RWPE1 (cell line): ENCODE data around the gene RALGAPB.

Experiments
- CTCF ChIA-PET: fragments of 350-600 bp; sonication (Branson Sonifier 250); formaldehyde crosslinking; extraction: SDS; loops from one replicate; lab custom pipeline; 2021; lab: Yijun Ruan, JAX
- POLR2A ChIA-PET: fragments of 400-600 bp; formaldehyde crosslinking; extraction: SDS; loops from one replicate; lab custom pipeline; 2020; ENCODE audit warnings: antibody characterized with exemption; ENCODE audit not compliant: low non-redundant PET; lab: Yijun Ruan, JAX
- DNase-seq: peaks from one replicate; pipeline ENCODE4 v3.0.0; 2012; ENCODE audit warnings: low spot score
- H3K27ac ChIP-seq: fragments of 450-650 bp; 2 replicates; pipeline ENCODE4 v1.5.1; 2017
- TF ChIP-seq, protein P1 (sequence below): fragments of 450-650 bp; conservative IDR thresholded peaks from 2 replicates; pipeline ENCODE4 v1.5.1; 2017; ENCODE audit warnings: low read depth, mild to moderate bottlenecking

RALGAPB gene

DNA sequence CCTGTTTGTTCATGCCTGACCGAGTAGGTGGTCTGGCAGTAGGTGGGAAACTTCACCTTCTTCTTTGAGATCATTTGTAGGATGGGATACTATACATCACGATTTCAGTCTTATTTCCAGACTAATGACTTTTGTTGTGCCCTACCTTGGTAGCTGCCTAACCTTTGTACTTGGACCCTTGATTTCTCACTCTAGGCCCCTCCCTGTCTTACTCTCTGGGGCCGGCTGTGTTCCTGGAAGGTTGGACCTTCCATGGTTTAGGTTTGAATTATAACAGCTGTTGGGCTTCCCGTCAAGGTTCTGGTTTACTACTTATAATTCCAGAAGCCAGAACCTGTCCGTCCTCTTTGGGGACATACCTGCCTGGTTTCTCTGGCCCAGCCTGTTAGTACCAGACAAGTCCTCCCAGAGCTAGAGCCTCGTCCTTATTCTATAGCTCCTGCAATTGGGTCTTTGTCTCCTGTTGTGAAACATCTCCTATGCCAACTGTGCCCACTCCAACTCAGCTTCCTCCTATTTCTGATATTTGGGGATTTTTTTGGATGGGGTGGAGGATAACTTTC lies 93.5 kb downstream of the RALGAPB start:
- ChIA-PET POLR2A (interaction anchor here (0.7 kb wide), 1 partner anchor 65 kb away, joined by 5 read pairs; no protein-coding TSS in a partner anchor), CTCF (interaction anchor here (0.6 to 0.9 kb wide), 3 partner anchors 24 to 185 kb away, joined by 3 to 5 read pairs (median 3); no protein-coding TSS in a partner anchor)
- TF ChIP-seq, protein P1, sequence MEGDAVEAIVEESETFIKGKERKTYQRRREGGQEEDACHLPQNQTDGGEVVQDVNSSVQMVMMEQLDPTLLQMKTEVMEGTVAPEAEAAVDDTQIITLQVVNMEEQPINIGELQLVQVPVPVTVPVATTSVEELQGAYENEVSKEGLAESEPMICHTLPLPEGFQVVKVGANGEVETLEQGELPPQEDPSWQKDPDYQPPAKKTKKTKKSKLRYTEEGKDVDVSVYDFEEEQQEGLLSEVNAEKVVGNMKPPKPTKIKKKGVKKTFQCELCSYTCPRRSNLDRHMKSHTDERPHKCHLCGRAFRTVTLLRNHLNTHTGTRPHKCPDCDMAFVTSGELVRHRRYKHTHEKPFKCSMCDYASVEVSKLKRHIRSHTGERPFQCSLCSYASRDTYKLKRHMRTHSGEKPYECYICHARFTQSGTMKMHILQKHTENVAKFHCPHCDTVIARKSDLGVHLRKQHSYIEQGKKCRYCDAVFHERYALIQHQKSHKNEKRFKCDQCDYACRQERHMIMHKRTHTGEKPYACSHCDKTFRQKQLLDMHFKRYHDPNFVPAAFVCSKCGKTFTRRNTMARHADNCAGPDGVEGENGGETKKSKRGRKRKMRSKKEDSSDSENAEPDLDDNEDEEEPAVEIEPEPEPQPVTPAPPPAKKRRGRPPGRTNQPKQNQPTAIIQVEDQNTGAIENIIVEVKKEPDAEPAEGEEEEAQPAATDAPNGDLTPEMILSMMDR: no peak
- no peak for DNase-seq
- no peak overlapping the region for H3K27ac ChIP-seq

DNA sequence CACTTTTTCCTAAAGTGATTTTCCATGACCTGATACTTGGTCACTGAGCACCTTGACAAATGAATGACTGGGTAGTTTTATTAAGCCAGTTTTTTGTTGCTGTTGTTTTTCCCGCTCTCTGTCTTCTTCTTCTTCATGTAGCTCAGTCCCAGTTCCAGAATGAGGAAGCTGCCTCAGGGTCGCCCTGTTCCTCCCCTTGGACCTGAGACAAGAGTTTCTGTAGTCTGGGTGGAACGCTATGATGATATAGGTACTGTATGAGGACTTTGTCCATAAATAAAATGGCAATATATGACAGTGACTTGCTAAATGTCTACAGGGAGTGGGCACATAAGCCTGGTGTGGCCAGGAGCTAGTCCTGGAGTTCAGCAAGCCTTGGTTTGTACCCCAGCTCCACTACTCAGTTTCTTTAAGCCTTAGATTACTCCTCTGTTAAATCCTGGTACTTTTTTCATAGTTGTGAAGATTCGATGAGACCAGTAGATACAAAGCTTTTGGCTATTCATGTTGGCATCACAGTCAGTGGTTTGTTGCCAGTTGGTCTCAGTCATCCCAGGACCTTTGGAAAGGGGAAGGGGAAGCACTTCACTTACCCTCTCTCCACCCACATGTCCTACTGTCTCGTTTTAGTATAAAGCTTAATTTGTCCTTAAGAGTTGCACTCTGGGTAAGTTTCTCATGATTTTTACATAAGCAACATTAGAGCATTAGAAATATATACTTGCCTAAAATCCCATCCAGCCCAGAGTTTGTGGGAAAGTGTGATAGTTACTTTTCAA lies 97.3 kb downstream of the RALGAPB start:
- no peak for DNase-seq
- TF ChIP-seq, protein P1: no peak
- no peak overlapping the region for H3K27ac ChIP-seq
- ChIA-PET POLR2A (no interaction called here), CTCF (interaction anchor here (0.5 to 1.5 kb wide), 2 partner anchors 10 to 62 kb away, joined by 3 to 7 read pairs; no protein-coding TSS in a partner anchor)

DNA sequence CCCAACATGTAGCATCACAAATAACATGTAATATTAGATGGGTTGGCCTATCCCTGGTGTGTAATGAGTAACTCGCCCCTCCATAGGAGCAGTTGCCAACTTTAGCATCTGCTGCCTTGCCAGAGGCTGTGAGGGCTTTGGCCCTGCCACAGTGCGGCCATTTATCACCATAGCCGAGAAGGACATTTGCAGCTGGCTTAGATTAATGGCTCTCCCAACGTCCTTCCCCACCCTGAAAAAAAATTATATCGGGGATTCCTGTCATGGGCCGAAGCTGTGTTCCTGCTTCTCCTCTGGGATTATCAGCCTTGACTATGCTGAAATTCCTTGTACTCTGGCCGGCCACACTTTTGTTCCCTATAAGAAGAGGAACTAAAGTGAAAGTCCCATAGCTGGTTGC lies 100.8 kb downstream of the RALGAPB start:
- H3K27ac ChIP-seq: no peak overlapping the region
- no peak for DNase-seq
- POLR2A ChIA-PET: no interaction called here
- CTCF ChIA-PET: no interaction called here
- TF ChIP-seq, protein P1: no peak

DNA sequence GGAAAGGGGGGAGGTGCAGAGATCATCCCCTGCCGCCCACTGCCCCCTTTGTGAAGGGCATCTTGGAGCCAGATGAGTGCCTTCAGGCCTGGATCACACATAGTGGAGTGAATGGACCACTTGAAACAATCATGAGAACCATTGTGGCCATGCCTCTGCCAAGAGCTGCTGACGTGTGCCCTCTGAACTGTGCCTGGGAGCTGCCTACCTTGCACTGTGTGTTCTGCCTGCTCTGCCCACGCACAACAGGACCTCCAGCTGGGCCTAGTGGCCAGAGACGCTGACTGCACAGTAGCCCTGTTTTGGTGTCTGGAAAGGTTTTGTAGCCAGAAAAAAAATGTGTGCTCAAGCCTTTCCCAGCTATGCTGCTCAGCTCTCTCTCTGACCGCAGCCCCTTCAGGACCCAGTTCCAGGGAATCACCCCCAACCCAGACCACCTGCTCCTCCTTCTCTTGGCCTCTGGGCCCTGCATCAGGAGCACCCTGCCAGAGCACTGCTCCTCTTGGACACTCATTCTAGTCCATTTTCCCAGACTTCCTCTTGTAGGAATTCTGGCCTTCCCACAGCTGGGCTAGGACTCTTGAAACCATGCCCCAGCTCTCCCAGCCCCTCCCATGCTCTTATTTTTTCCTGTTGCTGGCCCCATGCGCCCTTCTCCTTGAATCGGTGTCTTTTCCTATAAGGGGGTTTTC lies 106.7 kb downstream of the RALGAPB start:
- DNase-seq: no peak
- no peak overlapping the region for H3K27ac ChIP-seq
- TF ChIP-seq, protein P1: no peak
- POLR2A ChIA-PET: no interaction called here
- CTCF ChIA-PET: interaction anchor here (0.6 to 1.6 kb wide), 2 partner anchors 9 to 308 kb away, joined by 3 to 7 read pairs; no protein-coding TSS in a partner anchor

DNA sequence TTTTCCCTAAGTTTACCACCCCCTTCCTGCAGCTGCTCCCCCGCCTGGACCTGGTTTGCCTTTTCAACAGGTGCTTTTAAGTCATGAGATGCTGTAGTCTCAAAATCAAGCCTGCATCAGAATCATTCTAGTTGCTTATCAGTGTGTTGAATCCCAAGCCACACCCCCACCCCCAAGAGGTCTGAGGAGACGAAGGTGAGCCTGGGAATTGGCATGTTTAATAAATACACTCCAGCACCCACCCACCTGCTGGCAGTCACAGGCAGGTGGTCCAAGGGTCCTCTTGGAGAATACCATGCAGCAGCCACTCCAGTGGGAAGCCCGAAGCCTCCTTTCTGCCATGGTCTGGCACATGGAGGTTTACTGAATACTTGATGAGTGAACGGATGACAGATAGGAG lies 107.3 kb downstream of the RALGAPB start:
- no peak overlapping the region for H3K27ac ChIP-seq
- DNase-seq: no peak
- TF ChIP-seq, protein P1: no peak
- ChIA-PET CTCF (interaction anchor here (1.6 kb wide), 1 partner anchor 10 kb away, joined by 7 read pairs; no protein-coding TSS in a partner anchor), POLR2A (no interaction called here)

DNA sequence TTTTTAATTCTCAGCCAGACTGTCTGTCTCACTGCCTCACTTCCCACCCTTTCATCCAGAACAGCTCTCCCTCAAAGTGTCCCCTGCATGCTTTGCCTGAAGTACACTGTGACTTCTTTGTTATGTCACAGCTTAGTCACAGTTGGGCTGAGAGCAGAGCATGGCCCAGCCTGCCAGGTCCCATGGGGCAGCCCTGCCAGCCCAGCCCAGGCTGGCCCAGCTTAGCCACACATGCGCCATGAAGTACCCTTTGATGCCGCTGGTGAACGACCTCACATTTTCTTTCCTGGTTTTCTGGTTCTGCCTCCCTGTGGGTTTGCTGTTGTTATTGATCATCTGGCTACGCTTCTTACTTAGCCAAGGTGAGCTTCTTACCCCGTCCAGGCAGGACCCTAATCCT lies 108.4 kb downstream of the RALGAPB start, which contains the start of gene ADIG:
ADIG (plus strand) TSS at position 185 of the 400 bp plus-strand sequence; CDS start at position 239, 54 bp downstream.
- no peak within 1 kb of the TSS for H3K27ac ChIP-seq
- DNase-seq: no peak
- ChIA-PET CTCF (no interaction called here), POLR2A (no interaction called here)
- TF ChIP-seq, protein P1: no peak
